Immature natural killer cell (primary cell): ENCODE measurements around the gene IRF6. TPM values are rescaled to one million over a fixed set of nuclear protein-coding genes. Genes with fewer than 3 reads are reported as not detected.

Experiments used
- DNase-seq, 3 donors: peaks; one replicate each; pipeline ENCODE4 v3.0.0; 2022; ENCODE audit warnings: mixed read lengths in 1 of 3
- H3K27ac Mint-ChIP-seq, 6 donors: one replicate each; pipeline ENCODE4 v1.8.0; 2020; ENCODE audit warnings: mixed read lengths in 6 of 6, mild to moderate bottlenecking in 5 of 6, inconsistent platforms in 4 of 6, moderate library complexity in 3 of 6
- H3K27me3 Mint-ChIP-seq, 3 donors: one replicate each; pipeline ENCODE4 v1.8.0; 2020 to 2021; ENCODE audit warnings: low read depth in 3 of 3, mild to moderate bottlenecking in 3 of 3, mixed read lengths in 3 of 3, moderate library complexity in 3 of 3, inconsistent platforms in 1 of 3
- H3K36me3 Mint-ChIP-seq, 3 donors: one replicate each; pipeline ENCODE4 v1.8.0; 2020; ENCODE audit warnings: mixed read lengths in 3 of 3, inconsistent platforms in 2 of 3, mild to moderate bottlenecking in 2 of 3
- H3K4me1 Mint-ChIP-seq, 2 donors: one replicate each; pipeline ENCODE4 v1.8.0; 2020; ENCODE audit warnings: inconsistent platforms in 2 of 2, mild to moderate bottlenecking in 2 of 2, mixed read lengths in 2 of 2, moderate library complexity in 1 of 2
- H3K4me3 Mint-ChIP-seq, 5 donors: one replicate each; pipeline ENCODE4 v1.8.0; 2020; ENCODE audit warnings: mild to moderate bottlenecking in 5 of 5, mixed read lengths in 5 of 5, inconsistent platforms in 3 of 5, moderate library complexity in 3 of 5
- H3K9me3 Mint-ChIP-seq, 6 donors: one replicate each; pipeline ENCODE4 v1.8.0; 2020; ENCODE audit warnings: mild to moderate bottlenecking in 6 of 6, mixed read lengths in 6 of 6, inconsistent platforms in 4 of 6, moderate library complexity in 3 of 6
- polyA plus RNA-seq, 3 donors: library from polyadenylated mRNA; unstranded; fragments of 300-500 nt; fragmentation: Illumina TruSeq; gene quantifications; one replicate each; pipeline ENCODE4 v1.2.3, GENCODE V29; 2021

Gene IRF6
- polyA plus RNA-seq, 3 donors from 2014 or later = 5.2 TPM; not detected in 1

DNA sequence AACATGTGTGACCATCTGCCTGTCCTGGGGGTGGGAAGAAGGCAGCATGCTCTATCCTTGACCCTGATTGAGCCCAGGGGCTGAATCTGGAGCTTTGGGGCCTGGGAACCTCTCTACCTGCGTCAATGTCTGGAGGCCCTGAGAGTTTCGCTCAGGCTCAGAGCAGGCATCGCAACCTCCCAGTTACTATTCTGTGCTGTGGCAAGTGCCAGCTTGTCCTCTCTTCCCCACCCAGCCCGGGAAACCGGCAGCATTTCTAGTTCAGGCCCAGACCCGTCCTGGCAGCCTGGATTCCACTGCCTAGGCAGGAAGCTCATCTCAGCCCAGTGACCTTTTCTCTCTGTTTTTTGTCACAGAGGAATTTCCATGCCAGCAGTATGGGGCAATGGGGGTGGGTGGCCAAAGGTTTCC lies 10.0 kb upstream of the IRF6 start:
- Mint-ChIP-seq H3K4me1 (no peaks in the 10 kb centered on the region), H3K27me3 (peaks cover 2 to 8% (median 5%) of the 10 kb centered on the region in 3 donors), H3K36me3 (no peaks in the 10 kb centered on the region), H3K27ac (no peak overlapping the region), H3K9me3 (peaks cover 0 to 1% (median 0%) of the 10 kb centered on the region in 6 donors), H3K4me3 (no peak overlapping the region)
- DNase-seq = no peak

DNA sequence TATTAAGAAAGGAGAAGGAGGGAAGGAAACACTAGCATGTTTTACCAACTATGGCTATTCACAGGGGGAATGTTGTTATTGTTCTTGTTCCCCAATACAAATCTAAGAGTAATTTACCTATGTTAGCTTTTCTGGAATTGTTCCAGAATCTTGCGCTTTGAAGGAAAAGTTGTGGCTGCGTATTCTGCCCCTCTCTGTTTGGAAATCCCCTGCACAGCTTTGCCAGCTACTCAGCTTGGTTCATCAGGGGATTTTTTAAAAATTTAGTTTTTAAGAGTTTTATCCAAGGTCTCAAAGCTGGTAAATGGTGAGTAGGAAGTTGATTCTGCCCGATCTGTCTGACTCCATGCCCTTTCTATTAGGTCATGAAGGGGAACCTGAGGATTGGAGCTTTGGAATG lies 9.5 kb upstream of the IRF6 start:
- Mint-ChIP-seq H3K4me3 (no peak overlapping the region), H3K27me3 (peaks cover 2 to 9% (median 5%) of the 10 kb centered on the region in 3 donors), H3K36me3 (no peaks in the 10 kb centered on the region), H3K4me1 (no peaks in the 10 kb centered on the region), H3K9me3 (peaks cover 0 to 1% (median 0%) of the 10 kb centered on the region in 6 donors), H3K27ac (no peak overlapping the region)
- DNase-seq = no peak

DNA sequence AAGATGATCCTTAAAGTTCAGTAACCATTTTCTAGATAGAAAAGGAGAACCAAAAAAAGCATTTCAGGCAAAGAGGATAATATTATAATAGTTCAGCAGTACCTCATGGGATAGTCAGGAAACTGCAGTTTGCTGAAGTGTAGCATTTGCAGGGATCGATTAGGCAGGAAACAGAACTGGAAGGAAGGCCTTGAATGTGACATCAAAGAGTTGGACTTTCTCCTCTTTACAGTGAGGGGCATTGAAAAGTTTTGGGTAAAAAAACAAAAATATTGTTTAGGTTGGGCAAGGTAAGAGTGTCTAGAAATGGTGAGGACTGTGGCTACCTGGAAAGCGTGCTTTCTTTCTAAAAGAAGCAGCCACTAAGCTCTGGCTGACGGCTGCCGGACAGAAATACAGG lies 8.0 kb upstream of the IRF6 start:
- Mint-ChIP-seq H3K4me1 (no peaks in the 10 kb centered on the region), H3K36me3 (no peaks in the 10 kb centered on the region), H3K27ac (no peak overlapping the region), H3K9me3 (peaks cover 0 to under 1% (median 0%) of the 10 kb centered on the region in 6 donors), H3K4me3 (no peak overlapping the region), H3K27me3 (peaks cover 2 to 8% (median 5%) of the 10 kb centered on the region in 3 donors)
- no peak for DNase-seq

DNA sequence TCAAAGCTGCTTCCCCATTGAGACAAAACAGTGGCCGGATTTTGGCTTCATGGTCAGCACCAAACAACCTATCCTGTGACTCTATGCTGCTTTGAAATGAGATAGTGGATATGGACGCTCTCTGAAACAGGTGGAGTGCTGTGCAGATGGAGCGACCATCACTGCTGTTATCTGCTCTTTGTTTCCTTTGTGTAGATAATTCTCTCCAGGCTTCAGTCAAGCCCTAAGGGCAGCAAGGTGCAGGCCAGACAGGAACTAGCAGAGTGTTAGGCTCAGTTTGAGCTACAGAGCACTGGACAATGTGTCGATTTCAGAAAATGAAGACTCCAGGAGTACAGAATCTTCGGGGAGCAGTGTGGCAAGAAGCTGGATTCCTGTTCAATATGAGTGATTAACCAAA lies 4.8 kb upstream of the IRF6 start:
- Mint-ChIP-seq H3K27me3 (peaks cover 1 to 8% (median 7%) of the 10 kb centered on the region in 3 donors), H3K9me3 (no peaks in the 10 kb centered on the region), H3K4me1 (peaks cover 7 to 8% of the 10 kb centered on the region in 2 donors), H3K4me3 (no peak overlapping the region), H3K36me3 (no peaks in the 10 kb centered on the region), H3K27ac (no peak overlapping the region)
- DNase-seq = no peak

DNA sequence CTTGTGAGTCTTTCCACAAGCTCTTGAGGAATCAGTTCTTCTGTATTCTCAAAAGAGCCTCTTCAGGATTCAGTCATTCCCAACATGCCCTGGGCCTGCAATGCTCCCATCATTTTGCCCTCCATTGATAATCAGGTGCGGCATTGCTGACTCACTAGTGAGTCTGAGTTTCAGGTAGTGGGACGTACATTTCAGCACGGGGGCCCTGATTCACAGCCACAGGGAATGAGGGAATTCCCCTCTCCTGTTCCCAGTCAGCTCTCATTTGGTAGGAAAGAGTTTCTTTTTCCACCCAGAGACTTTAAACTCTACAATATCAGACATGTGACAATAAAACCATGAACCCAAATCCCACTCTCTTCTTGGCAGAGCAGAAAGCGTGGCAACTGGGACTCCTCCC lies 3.7 kb upstream of the IRF6 start:
- H3K4me3 Mint-ChIP-seq = no peak overlapping the region
- H3K9me3 Mint-ChIP-seq = no peaks in the 10 kb centered on the region
- H3K36me3 Mint-ChIP-seq = no peaks in the 10 kb centered on the region
- no peak for DNase-seq
- peaks cover 17 to 19% of the 10 kb centered on the region in 2 donors for H3K4me1 Mint-ChIP-seq
- no peak overlapping the region for H3K27ac Mint-ChIP-seq
- H3K27me3 Mint-ChIP-seq = peaks cover 1 to 8% (median 7%) of the 10 kb centered on the region in 3 donors

DNA sequence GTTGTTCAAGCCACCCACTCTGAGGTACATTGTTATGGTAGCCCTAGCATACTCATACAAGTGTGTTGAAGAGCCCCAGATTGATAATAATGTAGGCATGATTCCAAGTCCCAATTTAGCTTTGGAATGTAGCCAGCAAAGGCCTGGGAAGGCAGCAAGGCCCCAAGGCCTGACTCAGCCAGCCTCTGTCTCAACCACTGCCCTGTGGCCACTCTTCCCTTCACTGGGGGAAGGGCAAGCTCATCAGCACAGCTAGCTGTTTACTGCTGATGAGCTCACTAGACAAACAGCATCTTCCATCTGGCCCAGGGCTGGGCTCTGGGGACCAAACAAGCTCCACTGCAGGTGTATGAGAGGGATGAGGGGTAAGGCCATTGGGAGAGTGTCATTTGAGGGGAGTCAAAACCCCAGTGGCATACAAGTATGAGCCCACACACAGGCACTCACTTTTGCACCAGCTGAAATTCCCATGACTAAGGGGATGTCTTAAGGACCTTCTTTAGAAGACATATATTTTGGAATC lies 2.2 kb upstream of the IRF6 start:
- H3K36me3 Mint-ChIP-seq = no peaks in the 10 kb centered on the region
- H3K4me3 Mint-ChIP-seq = no peak overlapping the region
- H3K27ac Mint-ChIP-seq = no peak overlapping the region
- peaks cover 17 to 19% of the 10 kb centered on the region in 2 donors for H3K4me1 Mint-ChIP-seq
- no peak for DNase-seq
- H3K27me3 Mint-ChIP-seq = peaks cover 1 to 6% (median 5%) of the 10 kb centered on the region in 3 donors
- H3K9me3 Mint-ChIP-seq = no peaks in the 10 kb centered on the region

DNA sequence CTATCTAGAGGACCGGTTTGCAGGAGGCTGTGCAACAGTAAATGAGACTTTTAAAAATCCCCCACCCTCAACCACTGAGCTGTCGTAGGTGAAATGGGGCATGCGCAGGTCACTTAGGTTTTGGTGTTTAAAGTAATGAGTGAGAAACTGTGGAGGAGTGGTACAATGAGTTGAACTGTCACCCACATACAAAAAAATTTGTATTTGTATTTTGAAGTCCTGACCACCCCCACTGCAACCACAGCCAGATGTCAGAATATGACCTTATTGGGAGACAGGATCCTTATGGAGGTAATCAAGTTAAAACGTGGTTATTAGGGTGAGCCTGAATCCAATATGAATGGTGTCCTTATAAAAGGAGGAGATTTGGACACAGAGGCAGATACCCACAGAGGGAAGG lies 1.6 kb upstream of the IRF6 start:
- no peaks in the 10 kb centered on the region for H3K36me3 Mint-ChIP-seq
- H3K27ac Mint-ChIP-seq = peak overlapping the region in 1 of 6 donors; percentile 60
- no peak overlapping the region for H3K4me3 Mint-ChIP-seq
- no peaks in the 10 kb centered on the region for H3K9me3 Mint-ChIP-seq
- no peak for DNase-seq
- peaks cover 1 to 6% (median 5%) of the 10 kb centered on the region in 3 donors for H3K27me3 Mint-ChIP-seq
- H3K4me1 Mint-ChIP-seq = peaks cover 17 to 19% of the 10 kb centered on the region in 2 donors

DNA sequence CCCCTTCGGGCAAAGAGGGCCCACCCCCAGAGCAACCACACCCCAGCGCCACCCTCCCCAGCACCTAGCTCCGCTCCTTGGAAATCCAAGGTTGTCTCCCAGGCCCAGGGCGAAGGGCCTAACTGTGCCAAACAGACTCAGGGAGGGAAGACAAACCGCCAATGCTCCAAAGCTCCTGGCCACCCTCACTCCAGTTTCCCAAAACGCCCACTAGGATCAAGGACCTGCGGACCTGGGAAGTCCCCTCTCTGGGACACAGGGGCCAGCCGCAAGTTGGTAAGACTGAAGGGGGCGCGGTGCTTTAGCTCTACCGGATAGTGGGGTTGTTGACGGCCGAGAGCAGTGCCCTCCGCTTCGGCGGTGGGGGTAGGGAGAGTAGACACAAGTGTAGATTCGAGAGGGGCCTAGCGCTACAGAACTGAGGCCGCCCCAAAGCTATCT lies 581 bp downstream of the IRF6 start:
- H3K27me3 Mint-ChIP-seq = peaks cover 0 to 5% (median 3%) of the 10 kb centered on the region in 3 donors
- H3K27ac Mint-ChIP-seq = peak overlapping the region in 4 of 6 donors; percentile 69 to 97 (median 80)
- H3K4me3 Mint-ChIP-seq = peak overlapping the region; percentile 93 to 99 (median 95)
- peaks cover 0 to 6% (median 4%) of the 10 kb centered on the region in 3 donors for H3K36me3 Mint-ChIP-seq
- no peaks in the 10 kb centered on the region for H3K9me3 Mint-ChIP-seq
- no peak for DNase-seq
- peaks cover 17 to 19% of the 10 kb centered on the region in 2 donors for H3K4me1 Mint-ChIP-seq

DNA sequence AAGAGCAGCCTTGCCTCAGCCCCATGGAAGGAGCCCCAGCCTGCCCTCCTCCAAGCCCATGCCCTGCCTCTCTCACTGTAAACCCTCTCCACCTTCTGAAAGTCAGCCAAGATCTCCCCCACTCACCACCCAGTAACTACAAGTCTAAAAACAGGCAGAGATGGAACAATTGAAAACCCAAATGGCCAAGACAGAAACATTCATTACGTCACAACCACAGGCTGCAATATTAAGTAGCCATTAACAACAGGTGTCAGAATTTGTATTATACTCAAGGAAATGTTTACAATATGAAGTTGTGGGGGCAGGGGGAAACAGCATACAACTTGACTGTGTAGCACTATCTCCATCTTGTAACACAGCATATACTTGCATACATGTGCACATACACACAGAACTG lies 2.4 kb downstream of the IRF6 start:
- Mint-ChIP-seq H3K4me1 (peaks cover 17 to 19% of the 10 kb centered on the region in 2 donors), H3K4me3 (no peak overlapping the region), H3K27me3 (peaks cover 0 to 5% (median 0%) of the 10 kb centered on the region in 3 donors)

DNA sequence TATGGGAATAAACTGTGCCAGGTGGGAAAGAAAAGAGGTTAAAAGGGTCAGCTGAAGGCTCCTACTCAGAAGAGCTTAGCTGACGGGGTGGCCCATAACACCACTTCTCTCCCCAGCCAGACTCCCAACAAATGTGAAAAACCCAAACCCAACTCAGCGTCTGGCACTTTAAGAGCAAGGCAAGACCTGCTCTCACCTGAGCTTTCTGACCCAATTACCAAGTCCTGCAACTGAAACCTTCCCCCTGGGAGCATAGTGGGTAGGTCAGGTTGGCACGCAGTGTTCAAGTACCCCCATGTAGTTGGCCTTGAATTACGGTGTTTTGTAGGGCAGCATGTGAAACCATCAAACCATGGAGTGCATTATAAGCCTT lies 3.2 kb downstream of the IRF6 start:
- no peaks in the 10 kb centered on the region for H3K9me3 Mint-ChIP-seq
- H3K4me1 Mint-ChIP-seq = peaks cover 17 to 19% of the 10 kb centered on the region in 2 donors
- no peak for DNase-seq
- peaks cover 0 to 5% (median 3%) of the 10 kb centered on the region in 3 donors for H3K27me3 Mint-ChIP-seq
- H3K36me3 Mint-ChIP-seq = peaks cover 9 to 15% (median 10%) of the 10 kb centered on the region in 3 donors
- H3K4me3 Mint-ChIP-seq = no peak overlapping the region
- H3K27ac Mint-ChIP-seq = no peak overlapping the region

More for the DNA sequence above, 2.4 kb downstream of the IRF6 start:
- Mint-ChIP-seq H3K9me3 (no peaks in the 10 kb centered on the region), H3K36me3 (peaks cover 6 to 11% (median 10%) of the 10 kb centered on the region in 3 donors), H3K27ac (no peak overlapping the region)
- no peak for DNase-seq

DNA sequence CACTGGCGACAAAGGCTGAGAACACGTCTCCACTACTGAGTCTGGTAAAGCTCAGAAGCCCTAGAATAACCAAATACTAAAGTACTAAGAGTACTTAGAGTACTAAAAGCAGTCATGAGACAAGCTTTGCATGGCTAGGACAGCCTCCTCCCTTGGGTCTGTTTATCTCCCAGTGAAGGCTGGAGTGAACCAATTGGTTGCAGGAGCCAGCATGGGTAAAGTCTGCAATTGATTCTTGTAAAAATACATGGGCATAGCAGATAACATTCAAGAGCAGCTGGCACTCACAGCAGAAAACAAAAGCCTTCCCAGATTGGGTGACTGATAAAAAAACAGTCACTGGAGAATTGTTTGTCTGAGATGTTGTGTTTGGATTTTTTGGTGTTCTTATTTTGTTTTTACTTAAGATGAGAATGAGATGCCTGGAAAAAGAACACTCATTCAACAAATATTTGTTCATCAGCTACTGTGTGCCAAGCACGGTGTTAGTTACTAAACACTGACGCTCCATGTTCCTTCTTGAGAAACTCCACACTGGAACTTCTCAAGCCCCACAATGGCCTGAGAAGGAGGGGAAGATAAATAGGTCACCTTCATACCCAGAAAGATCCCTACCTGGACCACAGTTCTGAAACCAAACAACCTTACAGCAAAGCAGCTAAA lies 3.7 kb downstream of the IRF6 start:
- Mint-ChIP-seq H3K4me3 (no peak overlapping the region), H3K27ac (no peak overlapping the region), H3K4me1 (peaks cover 17 to 19% of the 10 kb centered on the region in 2 donors), H3K27me3 (peaks cover 0 to 5% (median 3%) of the 10 kb centered on the region in 3 donors), H3K36me3 (peaks cover 10 to 16% (median 14%) of the 10 kb centered on the region in 3 donors), H3K9me3 (no peaks in the 10 kb centered on the region)
- no peak for DNase-seq

DNA sequence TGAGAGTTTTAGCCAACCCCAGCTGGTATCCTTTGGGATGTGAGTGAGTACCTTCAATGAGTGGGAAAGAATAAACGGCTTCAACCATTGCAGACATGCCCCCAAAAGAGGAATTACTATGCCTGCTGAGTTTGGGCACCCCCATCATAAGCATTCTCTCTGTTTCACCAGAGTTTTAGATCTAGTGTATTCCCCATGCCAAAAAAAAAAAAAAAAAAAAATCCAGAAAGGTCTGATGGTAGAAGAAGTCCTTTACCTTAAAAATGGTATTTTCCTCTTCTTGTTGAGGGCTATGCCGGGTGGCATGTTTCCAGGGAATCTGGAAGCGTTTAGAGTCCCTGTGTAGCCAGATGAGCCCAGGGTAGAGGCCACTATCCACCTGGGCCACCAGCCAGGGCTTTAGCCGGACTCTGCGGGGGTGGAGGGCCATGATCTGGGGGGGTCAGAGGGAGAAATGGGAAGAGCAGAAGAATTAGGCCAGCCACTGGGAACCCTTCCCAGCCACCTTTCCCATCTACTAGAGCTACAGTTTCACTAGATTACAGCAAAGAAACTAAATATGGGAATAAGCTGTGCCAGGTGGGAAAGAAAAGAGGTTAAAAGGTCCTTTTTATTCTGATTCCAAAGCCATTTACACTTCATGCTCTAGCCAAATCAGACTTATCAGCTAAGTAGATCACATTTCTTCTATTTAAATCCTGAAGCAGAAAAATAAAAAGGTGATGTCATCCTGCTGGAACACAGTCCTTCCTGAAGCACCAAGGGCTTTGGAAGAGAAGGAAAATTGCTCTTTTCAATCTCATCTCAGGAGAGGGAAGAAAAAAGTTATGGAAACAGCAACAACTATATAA lies 4.7 kb downstream of the IRF6 start:
- DNase-seq = no peak
- Mint-ChIP-seq H3K9me3 (no peaks in the 10 kb centered on the region), H3K4me3 (no peak overlapping the region), H3K27me3 (peaks cover 0 to 7% (median 3%) of the 10 kb centered on the region in 3 donors), H3K36me3 (peaks cover 13 to 21% (median 20%) of the 10 kb centered on the region in 3 donors), H3K4me1 (peaks cover 15% of the 10 kb centered on the region in 2 donors), H3K27ac (no peak overlapping the region)

DNA sequence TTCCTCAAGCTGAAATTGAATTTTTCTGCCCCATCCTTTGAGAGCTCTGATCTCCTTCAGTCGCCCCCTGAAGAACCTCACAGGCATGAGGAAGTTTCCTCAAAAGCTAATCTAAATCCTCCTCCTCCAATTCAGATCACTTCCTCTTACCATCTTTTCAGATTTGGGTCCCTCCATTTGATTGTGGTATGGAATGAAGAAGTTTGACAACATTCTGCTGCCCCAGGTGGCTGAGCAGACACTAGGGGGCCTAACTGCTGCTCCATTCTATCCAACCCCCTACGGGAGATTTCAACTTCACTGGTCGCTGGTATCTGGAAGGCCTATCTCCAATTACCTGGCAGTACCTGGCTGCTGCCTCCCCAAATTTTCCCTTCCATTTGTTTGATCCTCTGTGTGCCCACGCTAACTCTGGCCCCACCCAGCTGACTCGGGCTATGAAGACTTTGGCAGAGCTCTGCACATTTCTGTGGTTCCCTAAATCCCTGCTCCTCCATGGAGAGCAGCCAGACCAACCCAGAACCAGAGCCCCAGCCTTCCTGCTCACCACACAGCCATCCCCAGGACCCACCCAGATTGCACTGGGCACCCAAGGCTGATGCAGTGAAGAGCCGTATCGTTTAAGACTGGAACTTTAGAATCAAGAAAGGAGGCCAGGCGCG lies 7.8 kb downstream of the IRF6 start:
- no peak for DNase-seq
- Mint-ChIP-seq H3K36me3 (peaks cover 38 to 45% (median 38%) of the 10 kb centered on the region in 3 donors), H3K9me3 (peaks cover 0 to 2% (median 0%) of the 10 kb centered on the region in 6 donors), H3K27ac (no peak overlapping the region), H3K27me3 (peaks cover 0 to 4% (median 4%) of the 10 kb centered on the region in 3 donors), H3K4me1 (no peaks in the 10 kb centered on the region), H3K4me3 (no peak overlapping the region)
